OCI-LY3 (cell line): ENCODE measurements around the gene CSNK2B.

Source experiments
- CTCF ChIP-seq: fragments of 200-600, 300-600 bp; sonication (generic); IDR thresholded peaks from 2 replicates; pipeline ENCODE4 v1.5.1; 2014; ENCODE audit warnings: antibody characterized with exemption, low read length, low read depth
- EZH2phosphoT487 ChIP-seq: fragments of 200-600 bp; shearing (Covaris generic); IDR thresholded peaks from 2 replicates; pipeline ENCODE4 v1.6.1; 2018; ENCODE audit warnings: antibody characterized with exemption, mixed run types, low read depth

DNA sequence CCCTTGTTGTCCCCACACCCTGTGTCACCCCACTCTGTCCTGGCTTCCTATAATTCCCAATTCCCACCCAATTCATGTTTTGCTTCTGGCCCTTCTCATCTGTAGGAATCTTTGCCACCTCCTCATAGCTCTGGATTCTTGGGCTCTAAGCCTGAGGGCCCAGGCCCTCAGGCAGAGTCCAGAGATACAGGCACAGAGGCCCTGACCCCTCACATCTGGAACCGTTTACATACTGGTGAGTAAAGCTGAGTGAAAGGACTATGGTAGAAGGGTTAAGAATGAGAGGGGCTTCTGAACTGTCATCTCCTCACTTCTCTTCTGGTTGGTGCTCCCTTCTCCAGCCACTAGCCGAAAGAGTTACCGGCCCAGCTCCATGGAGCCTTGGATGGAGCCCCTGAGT is 31.7 kb upstream of the CSNK2B start:
- no peak for TF ChIP-seq CTCF
- no peak for TF ChIP-seq EZH2phosphoT487
